ENCODE measurements around the gene ZNF426. TPM values are rescaled to one million over a fixed set of nuclear protein-coding genes. Genes with fewer than 3 reads are reported as not detected.
A peak's percentile ranks its signal among the peaks of the same experiment; 100 is the strongest.

The ZNF426 gene
- total RNA-seq, 1 donor from 2014 or later, result 12.4 TPM

GRCh38 chr19:9498183-9498902, 40.1 kb downstream of the ZNF426 start, which contains the start of gene ZNF560:
ZNF560 (minus strand) TSS chr19:9498616; CDS start chr19:9475313, 23,303 bp downstream.
- no peak for DNase-seq (ENCODE audit: low read depth)
- no peaks in the 10 kb centered on the region for H3K36me3 ChIP-seq (ENCODE audit: control insufficient read depth, insufficient read depth, low read length)
- peak within 1 kb of the TSS; percentile 20 for H3K4me3 ChIP-seq (ENCODE audit: low read depth, low read length)

DNA sequence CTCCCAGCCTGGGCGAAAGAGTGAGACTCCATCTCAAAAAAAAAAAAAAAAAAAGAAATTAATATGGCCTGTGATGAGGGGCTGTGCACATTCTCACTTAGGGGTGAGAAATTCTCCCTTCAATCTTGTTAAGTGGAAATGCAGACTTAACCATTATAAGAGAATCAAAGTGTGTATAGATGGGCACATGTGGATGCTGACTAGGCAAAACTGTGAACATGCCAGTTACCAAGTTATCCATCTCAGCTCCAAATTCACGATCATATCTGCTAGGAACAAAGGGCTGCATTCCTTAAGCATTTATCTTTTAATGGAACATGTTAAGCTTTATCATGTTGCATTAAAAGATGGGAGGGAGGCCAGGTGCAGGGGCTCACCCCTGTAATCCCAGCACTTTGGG, 44.3 kb downstream of the ZNF426 start:
- Histone ChIP-seq H3K36me3 (ENCODE audit: control insufficient read depth, insufficient read depth, low read length) (no peaks in the 10 kb centered on the region), H3K27me3 (ENCODE audit: control insufficient read depth, insufficient read depth, low read length) (no peaks in the 10 kb centered on the region), H3K4me3 (ENCODE audit: low read depth, low read length) (no peak overlapping the region)
- TF ChIP-seq, protein P1, sequence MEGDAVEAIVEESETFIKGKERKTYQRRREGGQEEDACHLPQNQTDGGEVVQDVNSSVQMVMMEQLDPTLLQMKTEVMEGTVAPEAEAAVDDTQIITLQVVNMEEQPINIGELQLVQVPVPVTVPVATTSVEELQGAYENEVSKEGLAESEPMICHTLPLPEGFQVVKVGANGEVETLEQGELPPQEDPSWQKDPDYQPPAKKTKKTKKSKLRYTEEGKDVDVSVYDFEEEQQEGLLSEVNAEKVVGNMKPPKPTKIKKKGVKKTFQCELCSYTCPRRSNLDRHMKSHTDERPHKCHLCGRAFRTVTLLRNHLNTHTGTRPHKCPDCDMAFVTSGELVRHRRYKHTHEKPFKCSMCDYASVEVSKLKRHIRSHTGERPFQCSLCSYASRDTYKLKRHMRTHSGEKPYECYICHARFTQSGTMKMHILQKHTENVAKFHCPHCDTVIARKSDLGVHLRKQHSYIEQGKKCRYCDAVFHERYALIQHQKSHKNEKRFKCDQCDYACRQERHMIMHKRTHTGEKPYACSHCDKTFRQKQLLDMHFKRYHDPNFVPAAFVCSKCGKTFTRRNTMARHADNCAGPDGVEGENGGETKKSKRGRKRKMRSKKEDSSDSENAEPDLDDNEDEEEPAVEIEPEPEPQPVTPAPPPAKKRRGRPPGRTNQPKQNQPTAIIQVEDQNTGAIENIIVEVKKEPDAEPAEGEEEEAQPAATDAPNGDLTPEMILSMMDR (IDR thresholded peaks at IDR 0.05; ENCODE audit: insufficient read depth, low read length, poor library complexity, severe bottlenecking), result no peak
- no peak for DNase-seq (ENCODE audit: low read depth)

More at GRCh38 chr19:9498183-9498902, 40.1 kb downstream of the ZNF426 start, which contains the start of gene ZNF560:
- no peaks in the 10 kb centered on the region for H3K27me3 ChIP-seq (ENCODE audit: control insufficient read depth, insufficient read depth, low read length)
- TF ChIP-seq, protein P1 (IDR thresholded peaks at IDR 0.05; ENCODE audit: insufficient read depth, low read length, poor library complexity, severe bottlenecking), result peak; percentile 15

DNA sequence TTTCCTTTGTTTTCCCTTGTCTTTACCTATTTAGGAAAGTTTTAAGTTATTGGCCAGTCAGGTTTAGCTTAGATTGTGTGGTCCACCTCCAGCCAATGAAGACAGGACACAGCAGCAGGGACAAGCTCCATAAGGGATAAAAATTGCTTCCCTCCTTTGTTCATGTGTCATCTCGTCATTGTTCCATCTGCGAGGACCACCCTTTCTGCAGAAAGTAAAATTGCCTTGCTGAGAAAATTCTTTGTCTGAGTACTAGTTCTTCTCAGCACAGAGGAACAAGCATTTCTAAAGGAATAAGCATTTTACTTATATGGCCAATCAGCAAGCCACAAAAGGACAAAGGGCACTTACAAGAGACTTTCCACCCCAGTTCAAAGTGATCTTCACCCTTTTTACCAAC, 51.4 kb downstream of the ZNF426 start:
- Histone ChIP-seq H3K27me3 (ENCODE audit: control insufficient read depth, insufficient read depth, low read length) (no peaks in the 10 kb centered on the region), H3K36me3 (ENCODE audit: control insufficient read depth, insufficient read depth, low read length) (no peaks in the 10 kb centered on the region), H3K4me3 (ENCODE audit: low read depth, low read length) (no peak overlapping the region)
- TF ChIP-seq, protein P1 (IDR thresholded peaks at IDR 0.05; ENCODE audit: insufficient read depth, low read length, poor library complexity, severe bottlenecking), result no peak
- no peak for DNase-seq (ENCODE audit: low read depth)

DNA sequence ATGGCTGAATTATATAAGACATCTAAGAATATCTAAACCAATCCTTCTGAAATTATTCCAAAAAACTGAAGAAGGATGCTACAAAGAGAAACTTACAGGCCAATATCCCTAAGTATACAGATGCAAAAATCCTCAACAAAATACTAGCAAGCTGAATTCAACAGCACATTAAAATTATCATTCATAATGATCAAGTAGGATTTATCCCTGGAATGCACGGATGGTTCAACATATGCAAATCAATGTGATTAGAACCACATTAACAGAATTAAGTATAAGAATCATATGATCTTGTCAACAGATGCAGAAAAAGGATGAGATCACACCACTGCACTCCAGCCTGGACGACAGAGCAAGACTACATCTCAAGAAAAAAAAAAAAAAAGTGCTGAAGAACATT, 53.3 kb downstream of the ZNF426 start:
- Histone ChIP-seq H3K36me3 (ENCODE audit: control insufficient read depth, insufficient read depth, low read length) (no peaks in the 10 kb centered on the region), H3K27me3 (ENCODE audit: control insufficient read depth, insufficient read depth, low read length) (no peaks in the 10 kb centered on the region)
- DNase-seq (ENCODE audit: low read depth), result no peak

DNA sequence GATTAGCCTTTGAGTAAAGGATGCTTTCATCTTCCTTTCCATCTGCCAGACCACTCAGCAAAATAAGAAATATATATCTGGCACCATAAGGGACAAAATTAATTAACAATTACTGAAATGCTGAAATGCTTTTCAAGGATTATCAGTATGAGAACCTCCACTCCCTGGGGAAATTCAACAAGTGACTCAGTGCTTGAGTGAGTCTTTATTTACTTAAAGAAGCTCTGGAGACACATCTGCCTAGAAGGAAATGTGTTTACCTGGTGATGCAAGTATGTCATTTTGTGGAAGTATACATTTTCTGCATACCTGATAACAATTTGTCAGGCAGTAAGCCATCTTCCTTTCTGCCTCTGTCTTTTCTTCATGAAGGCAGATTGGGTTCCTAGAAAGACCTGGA, 63.5 kb downstream of the ZNF426 start:
- DNase-seq (ENCODE audit: low read depth), result no peak
- TF ChIP-seq, protein P1 (IDR thresholded peaks at IDR 0.05; ENCODE audit: insufficient read depth, low read length, poor library complexity, severe bottlenecking), result no peak
- no peaks in the 10 kb centered on the region for H3K36me3 ChIP-seq (ENCODE audit: control insufficient read depth, insufficient read depth, low read length)
- no peaks in the 10 kb centered on the region for H3K27me3 ChIP-seq (ENCODE audit: control insufficient read depth, insufficient read depth, low read length)
- no peak overlapping the region for H3K4me3 ChIP-seq (ENCODE audit: low read depth, low read length)

More for the DNA sequence above, 53.3 kb downstream of the ZNF426 start:
- TF ChIP-seq, protein P1 (IDR thresholded peaks at IDR 0.05; ENCODE audit: insufficient read depth, low read length, poor library complexity, severe bottlenecking), result no peak
- no peak overlapping the region for H3K4me3 ChIP-seq (ENCODE audit: low read depth, low read length)

Other genes with a start within 250 kb of the ZNF426 start
- 17.5 and 23.7 TPM in 2 replicates for gene ZNF699, start 228.8 kb downstream of the ZNF426 start, total RNA-seq
- gene ZNF559, start 214.5 kb downstream of the ZNF426 start, total RNA-seq, result 8.2 and 10.9 TPM in 2 replicates
- gene ZNF177, start 175.6 kb downstream of the ZNF426 start, total RNA-seq, result 1.4 and 3.9 TPM in 2 replicates
- 12.2 and 14.2 TPM in 2 replicates for gene ZNF266, start 103.1 kb downstream of the ZNF426 start, total RNA-seq
- 0.33 and 0.55 TPM in 2 replicates for gene ZNF560, start 40.0 kb downstream of the ZNF426 start, total RNA-seq
- gene ZNF121, start 45.9 kb upstream of the ZNF426 start, total RNA-seq, result 37.9 and 39.2 TPM in 2 replicates
- 30.8 and 40.8 TPM in 2 replicates for gene ZNF561, start 82.6 kb upstream of the ZNF426 start, total RNA-seq
- 37.3 and 37.4 TPM in 2 replicates for gene ZNF562, start 136.5 kb upstream of the ZNF426 start, total RNA-seq
- gene ZNF846, start 230.1 kb upstream of the ZNF426 start, total RNA-seq, result 2.8 and 4.2 TPM in 2 replicates